HG03575 (cell line): ENCODE data around the gene ZSCAN22.
"Not testable (repeated sequence)": the region's sequence is repeated elsewhere in the genome, so short reads cannot be mapped to it uniquely, and the experiment has no call there.

Source experiments
- ATAC-seq: cut with Tn5 transposase; IDR thresholded peaks from one replicate; pipeline ENCODE4 v1.9.1; 2021; ENCODE audit not compliant: unreplicated experiment, insufficient number of reproducible peaks, low FRiP score; ENCODE audit errors: extremely low read depth

Gene ZSCAN22

GRCh38 chr19:58366585-58367430, 40.0 kb downstream of the ZSCAN22 start:
- ATAC-seq: no peak

GRCh38 chr19:58367698-58368454, 41.1 kb downstream of the ZSCAN22 start:
- ATAC-seq: no peak

GRCh38 chr19:58368561-58369360, 42.0 kb downstream of the ZSCAN22 start:
- ATAC-seq: no peak

GRCh38 chr19:58372311-58373133, 45.7 kb downstream of the ZSCAN22 start:
- no peak for ATAC-seq

- no peak for ATAC-seq
These were observed 47.4 kb downstream of the ZSCAN22 start for GRCh38 chr19:58374200-58374599.

GRCh38 chr19:58376724-58377123, 49.9 kb downstream of the ZSCAN22 start:
- ATAC-seq: not testable (repeated sequence)

GRCh38 chr19:58379246-58379645, 52.5 kb downstream of the ZSCAN22 start:
- no peak for ATAC-seq

- ATAC-seq: no peak
These were observed 53.4 kb downstream of the ZSCAN22 start for GRCh38 chr19:58380037-58380661.

GRCh38 chr19:58380662-58381459, 54.1 kb downstream of the ZSCAN22 start, which contains the start of gene ZNF837:
ZNF837 (minus strand) TSS chr19:58381030; CDS start chr19:58369332, 11,698 bp downstream.
- ATAC-seq: peak; percentile 46

GRCh38 chr19:58381460-58382212, 54.8 kb downstream of the ZSCAN22 start:
- no peak for ATAC-seq

GRCh38 chr19:58382997-58383603, 56.3 kb downstream of the ZSCAN22 start:
- no peak for ATAC-seq

GRCh38 chr19:58385313-58385890, 58.6 kb downstream of the ZSCAN22 start:
- ATAC-seq: no peak

- ATAC-seq: no peak
These were observed 59.2 kb downstream of the ZSCAN22 start for GRCh38 chr19:58385891-58386575.

- peak; percentile 65 for ATAC-seq
These were observed 60.0 kb downstream of the ZSCAN22 start, which contains the start of gene RPS5 for GRCh38 chr19:58386576-58387337. RPS5 (plus strand) TSS chr19:58387269; CDS start chr19:58388138, 869 bp downstream.
